Activated naive CD8-positive, alpha-beta T cell treated with anti-CD3 and anti-CD28 coated beads, Interleukin-2, amount 50 U/mL, for 24 hours (primary cell): Measurements from ENCODE around the gene LSMEM2.
A peak's percentile ranks its signal among the peaks of the same experiment; 100 is the strongest.

Source experiments
- ATAC-seq: fragments of 150-1000 bp; cut with Tn5 transposase; one replicate; pipeline ENCODE4 v1.10.0; 2021
- DNase-seq: peaks from one replicate; pipeline ENCODE4 v3.0.0; 2021
- H3K27ac Mint-ChIP-seq: one replicate; pipeline ENCODE4 v1.8.0; 2021; ENCODE audit warnings: mild to moderate bottlenecking, mixed read lengths
- H3K27me3 Mint-ChIP-seq: one replicate; pipeline ENCODE4 v1.8.0; 2021; ENCODE audit warnings: mixed read lengths
- H3K36me3 Mint-ChIP-seq: one replicate; pipeline ENCODE4 v1.8.0; 2021; ENCODE audit warnings: low read depth, mixed read lengths
- H3K4me1 Mint-ChIP-seq: one replicate; pipeline ENCODE4 v1.8.0; 2021; ENCODE audit warnings: mixed read lengths
- H3K4me3 Mint-ChIP-seq: one replicate; pipeline ENCODE4 v1.8.0; 2021; ENCODE audit warnings: mild to moderate bottlenecking, moderate library complexity, mixed read lengths
- H3K9me3 Mint-ChIP-seq: one replicate; pipeline ENCODE4 v1.8.0; 2021; ENCODE audit warnings: mixed read lengths

LSMEM2 gene

GRCh38 chr3:50293079-50293801 is 14.4 kb downstream of the LSMEM2 start:
- DNase-seq, result no peak
- H3K27ac Mint-ChIP-seq, result peak overlapping the region; percentile 92

GRCh38 chr3:50294089-50294488 is 15.2 kb downstream of the LSMEM2 start:
- Mint-ChIP-seq H3K27ac (no peak overlapping the region), H3K27me3 (no peaks in the 10 kb centered on the region), H3K4me1 (peaks cover 25% of the 10 kb centered on the region), H3K36me3 (peaks cover 18% of the 10 kb centered on the region), H3K9me3 (no peaks in the 10 kb centered on the region), H3K4me3 (no peak overlapping the region)
- DNase-seq, result no peak
- ATAC-seq, result no peak

More at GRCh38 chr3:50293079-50293801, 14.4 kb downstream of the LSMEM2 start:
- H3K27me3 Mint-ChIP-seq, result no peaks in the 10 kb centered on the region
- ATAC-seq, result no peak
- peaks cover 23% of the 10 kb centered on the region for H3K36me3 Mint-ChIP-seq
- peak overlapping the region; percentile 97 for H3K4me3 Mint-ChIP-seq
- H3K9me3 Mint-ChIP-seq, result no peaks in the 10 kb centered on the region
- peaks cover 22% of the 10 kb centered on the region for H3K4me1 Mint-ChIP-seq

- H3K4me1 Mint-ChIP-seq, result peaks cover 29% of the 10 kb centered on the region
- H3K27ac Mint-ChIP-seq, result no peak overlapping the region
These were observed 15.9 kb downstream of the LSMEM2 start for GRCh38 chr3:50294492-50295403.

GRCh38 chr3:50295553-50296431 is 16.9 kb downstream of the LSMEM2 start:
- Mint-ChIP-seq H3K9me3 (no peaks in the 10 kb centered on the region), H3K36me3 (peaks cover 6% of the 10 kb centered on the region), H3K4me3 (no peak overlapping the region), H3K27ac (no peak overlapping the region), H3K4me1 (peaks cover 33% of the 10 kb centered on the region), H3K27me3 (no peaks in the 10 kb centered on the region)
- ATAC-seq (no peak), DNase-seq (no peak)

More at GRCh38 chr3:50294492-50295403, 15.9 kb downstream of the LSMEM2 start:
- no peak for DNase-seq
- Mint-ChIP-seq H3K9me3 (no peaks in the 10 kb centered on the region), H3K27me3 (no peaks in the 10 kb centered on the region), H3K4me3 (no peak overlapping the region), H3K36me3 (peaks cover 13% of the 10 kb centered on the region)
- no peak for ATAC-seq

- DNase-seq (no peak), ATAC-seq (no peak)
- Mint-ChIP-seq H3K27ac (no peak overlapping the region), H3K9me3 (no peaks in the 10 kb centered on the region), H3K27me3 (no peaks in the 10 kb centered on the region), H3K4me3 (no peak overlapping the region), H3K4me1 (peaks cover 31% of the 10 kb centered on the region), H3K36me3 (no peaks in the 10 kb centered on the region)
These were observed 18.0 kb downstream of the LSMEM2 start for GRCh38 chr3:50296721-50297383.

GRCh38 chr3:50297384-50297775 is 18.5 kb downstream of the LSMEM2 start:
- DNase-seq (no peak), ATAC-seq (no peak)
- Mint-ChIP-seq H3K4me3 (no peak overlapping the region), H3K27ac (no peak overlapping the region), H3K9me3 (no peaks in the 10 kb centered on the region), H3K27me3 (no peaks in the 10 kb centered on the region), H3K36me3 (no peaks in the 10 kb centered on the region), H3K4me1 (peaks cover 31% of the 10 kb centered on the region)

- Mint-ChIP-seq H3K9me3 (no peaks in the 10 kb centered on the region), H3K27me3 (no peaks in the 10 kb centered on the region), H3K27ac (peak overlapping the region; percentile 47), H3K4me3 (peak overlapping the region; percentile 99), H3K4me1 (peaks cover 24% of the 10 kb centered on the region), H3K36me3 (no peaks in the 10 kb centered on the region)
- no peak for ATAC-seq
- DNase-seq, result no peak
These were observed 19.2 kb downstream of the LSMEM2 start for GRCh38 chr3:50297896-50298725.

- H3K27me3 Mint-ChIP-seq, result no peaks in the 10 kb centered on the region
- H3K36me3 Mint-ChIP-seq, result no peaks in the 10 kb centered on the region
- peak within 1 kb of the TSS; percentile 99 for H3K4me3 Mint-ChIP-seq
- DNase-seq (peak; percentile 99), ATAC-seq (peak; percentile 86)
- peaks cover 24% of the 10 kb centered on the region for H3K4me1 Mint-ChIP-seq
- peak within 1 kb of the TSS; percentile 99 for H3K27ac Mint-ChIP-seq
- no peaks in the 10 kb centered on the region for H3K9me3 Mint-ChIP-seq
These were observed 20.1 kb downstream of the LSMEM2 start, which contains the start of the genes HYAL3 and NAA80 for GRCh38 chr3:50298836-50299637. Gene HYAL3, minus strand, starts transcription at chr3:50299405. Its CDS starts 3,803 bp downstream, at chr3:50295602. Gene NAA80, minus strand, starts transcription at chr3:50299405. Its CDS starts 1,942 bp downstream, at chr3:50297463.

- H3K9me3 Mint-ChIP-seq, result no peaks in the 10 kb centered on the region
- no peak for ATAC-seq
These were observed 20.7 kb downstream of the LSMEM2 start for GRCh38 chr3:50299638-50299928.

GRCh38 chr3:50299929-50300680 is 21.2 kb downstream of the LSMEM2 start:
- DNase-seq (no peak), ATAC-seq (no peak)
- H3K9me3 Mint-ChIP-seq, result no peaks in the 10 kb centered on the region
- peak overlapping the region; percentile 91 for H3K27ac Mint-ChIP-seq
- H3K4me3 Mint-ChIP-seq, result peak overlapping the region; percentile 99
- no peaks in the 10 kb centered on the region for H3K36me3 Mint-ChIP-seq
- H3K4me1 Mint-ChIP-seq, result peaks cover 29% of the 10 kb centered on the region
- no peaks in the 10 kb centered on the region for H3K27me3 Mint-ChIP-seq

More at GRCh38 chr3:50299638-50299928, 20.7 kb downstream of the LSMEM2 start:
- no peaks in the 10 kb centered on the region for H3K36me3 Mint-ChIP-seq
- H3K27ac Mint-ChIP-seq, result peak overlapping the region; percentile 91
- H3K27me3 Mint-ChIP-seq, result no peaks in the 10 kb centered on the region
- H3K4me3 Mint-ChIP-seq, result peak overlapping the region; percentile 99
- H3K4me1 Mint-ChIP-seq, result peaks cover 25% of the 10 kb centered on the region
- DNase-seq, result no peak

GRCh38 chr3:50300681-50301254 is 21.9 kb downstream of the LSMEM2 start:
- H3K9me3 Mint-ChIP-seq, result no peaks in the 10 kb centered on the region
- peak overlapping the region; percentile 99 for H3K4me3 Mint-ChIP-seq
- no peaks in the 10 kb centered on the region for H3K27me3 Mint-ChIP-seq
- H3K36me3 Mint-ChIP-seq, result no peaks in the 10 kb centered on the region
- peaks cover 29% of the 10 kb centered on the region for H3K4me1 Mint-ChIP-seq
- DNase-seq (no peak), ATAC-seq (no peak)
- peak overlapping the region; percentile 91 for H3K27ac Mint-ChIP-seq
